IMR-90 (cell line): Measurements from ENCODE around the gene AHCTF1. TPM values are rescaled to one million over a fixed set of nuclear protein-coding genes. Genes with fewer than 3 reads are reported as not detected.

Source experiments
- ATAC-seq: fragments of 200-7000 bp; cut with Tn5 transposase; 2 replicates; pipeline ENCODE4 v1.9.1; 2020; ENCODE audit warnings: low read depth, mild to moderate bottlenecking, moderate library complexity
- BruUV-seq: library from RNA; stranded (reverse); fragments of 400-500 nt; replicated peaks from 2 replicates; lab custom pipeline; 2021; lab: Mats Ljungman, UMichigan
- CTCF ChIA-PET: fragments of 300-600 bp; formaldehyde crosslinking; extraction: SDS; loops from one replicate; lab custom pipeline; 2021; ENCODE audit warnings: antibody characterized with exemption; lab: Yijun Ruan, JAX
- POLR2A ChIA-PET: fragments of 300-600 bp; sonication (Branson Sonifier 250); formaldehyde crosslinking; loops from one replicate; lab custom pipeline; 2022; ENCODE audit warnings: antibody characterized with exemption; ENCODE audit not compliant: unreplicated experiment; lab: Charles Lee
- DNase-seq: peaks from one replicate; pipeline ENCODE4 v3.0.0; 2013
- H2AFZ ChIP-seq: replicated peaks from 2 replicates; pipeline ENCODE3; 2013; ENCODE audit warnings: low read length, mild to moderate bottlenecking; ENCODE audit not compliant: poor library complexity
- H2AK5ac ChIP-seq: 2 replicates; pipeline ENCODE4 v1.6.1; 2013; ENCODE audit warnings: low read depth, low read length, inconsistent platforms
- H2AK9ac ChIP-seq: replicated peaks from 2 replicates; pipeline ENCODE3; 2013; ENCODE audit warnings: mild to moderate bottlenecking, low read depth, low read length, moderate library complexity; ENCODE audit not compliant: poor library complexity
- H2BK120ac ChIP-seq: 2 replicates; pipeline ENCODE4 v1.6.1; 2013; ENCODE audit warnings: low read depth, low read length, inconsistent platforms
- H2BK15ac ChIP-seq: 3 replicates; pipeline ENCODE4 v1.6.1; 2013; ENCODE audit warnings: low read depth, low read length, inconsistent platforms
- H2BK20ac ChIP-seq: 2 replicates; pipeline ENCODE4 v1.6.1; 2013; ENCODE audit warnings: low read depth, mild to moderate bottlenecking, inconsistent platforms, low read length, moderate library complexity
- H2BK5ac ChIP-seq: 2 replicates; pipeline ENCODE4 v1.6.1; 2013; ENCODE audit warnings: mild to moderate bottlenecking, low read depth, low read length, inconsistent platforms; ENCODE audit not compliant: poor library complexity, severe bottlenecking
- H3K14ac ChIP-seq: replicated peaks from 2 replicates; pipeline ENCODE4 v1.6.1; 2013; ENCODE audit warnings: low read depth, low read length, inconsistent platforms
- H3K18ac ChIP-seq: 2 replicates; pipeline ENCODE4 v1.6.1; 2013; ENCODE audit warnings: low read depth, low read length, control low read depth
- H3K23ac ChIP-seq: 2 replicates; pipeline ENCODE4 v1.6.1; 2013; ENCODE audit warnings: low read depth, low read length, inconsistent platforms
- H3K27ac ChIP-seq: 2 replicates; pipeline ENCODE4 v1.5.1; 2013; ENCODE audit warnings: mild to moderate bottlenecking, control low read depth, low read length; ENCODE audit not compliant: insufficient read depth
- H3K27me3 ChIP-seq: 2 replicates; pipeline ENCODE4 v1.6.1; 2013; ENCODE audit warnings: low read length; ENCODE audit not compliant: control insufficient read depth, insufficient read depth
- H3K36me3 ChIP-seq: 2 replicates; pipeline ENCODE4 v1.6.1; 2013; ENCODE audit warnings: low read length, mixed read lengths; ENCODE audit not compliant: control insufficient read depth, insufficient read depth
- H3K4ac ChIP-seq: 2 replicates; pipeline ENCODE4 v1.6.1; 2013; ENCODE audit warnings: low read depth, low read length, inconsistent platforms
- H3K4me1 ChIP-seq: 2 replicates; pipeline ENCODE4 v1.6.1; 2013; ENCODE audit warnings: low read length, mixed read lengths; ENCODE audit not compliant: control insufficient read depth, insufficient read depth
- H3K4me2 ChIP-seq: 2 replicates; pipeline ENCODE4 v1.6.1; 2013; ENCODE audit warnings: low read depth, mild to moderate bottlenecking, control low read depth, low read length, moderate library complexity
- H3K4me3 ChIP-seq: 2 replicates; pipeline ENCODE4 v1.5.1; 2013; ENCODE audit warnings: low read depth, mild to moderate bottlenecking, control low read depth, low read length, moderate library complexity; ENCODE audit not compliant: insufficient read depth
- H3K56ac ChIP-seq: 2 replicates; pipeline ENCODE4 v1.6.1; 2013; ENCODE audit warnings: low read length, inconsistent platforms; ENCODE audit not compliant: insufficient read depth; ENCODE audit errors: extremely low read depth
- H3K79me1 ChIP-seq, 2 experiments: 2 replicates each; pipeline ENCODE4 v1.6.1; 2013; ENCODE audit warnings: low read length in 2 of 2, inconsistent platforms in 1 of 2, low read depth in 1 of 2
- H3K9ac ChIP-seq: 2 replicates; pipeline ENCODE4 v1.6.1; 2013; ENCODE audit warnings: low read depth, low read length, control low read depth
- H3K9me1 ChIP-seq: 2 replicates; pipeline ENCODE4 v1.6.1; 2013; ENCODE audit warnings: low read length, inconsistent platforms; ENCODE audit not compliant: insufficient read depth
- H3K9me3 ChIP-seq: 2 replicates; pipeline ENCODE4 v1.6.1; 2013; ENCODE audit warnings: low read length; ENCODE audit not compliant: control insufficient read depth, insufficient read depth
- H4K20me1 ChIP-seq: 2 replicates; pipeline ENCODE4 v1.6.1; 2013; ENCODE audit warnings: low read length, inconsistent platforms; ENCODE audit not compliant: insufficient read depth
- H4K5ac ChIP-seq: 2 replicates; pipeline ENCODE4 v1.6.1; 2013; ENCODE audit warnings: mild to moderate bottlenecking, low read depth, low read length, control low read depth
- H4K8ac ChIP-seq, 2 experiments: 2 replicates each; pipeline ENCODE4 v1.6.1; 2013; ENCODE audit warnings: low read depth in 2 of 2, low read length in 2 of 2, control low read depth in 1 of 2, inconsistent platforms in 1 of 2
- H4K91ac ChIP-seq: 2 replicates; pipeline ENCODE4 v1.6.1; 2013; ENCODE audit warnings: low read depth, low read length, inconsistent platforms; ENCODE audit not compliant: insufficient read depth
- BHLHE40 ChIP-seq: fragments of 150-350 bp; IDR thresholded peaks from 2 replicates; pipeline ENCODE4 v1.6.1; 2016; ENCODE audit warnings: mild to moderate bottlenecking, low read depth, low read length
- CEBPB ChIP-seq: IDR thresholded peaks from 2 replicates; pipeline ENCODE4 v1.6.1; 2012; ENCODE audit warnings: low read depth, low read length, improper control_type of control experiment
- CHD1 ChIP-seq: IDR thresholded peaks from 2 replicates; pipeline ENCODE4 v1.6.1; 2012; ENCODE audit warnings: low read depth, low read length, improper control_type of control experiment
- FOS ChIP-seq: fragments of 150-350 bp; IDR thresholded peaks from 2 replicates; pipeline ENCODE4 v1.6.1; 2016; ENCODE audit warnings: low read depth, low read length
- MAFK ChIP-seq: IDR thresholded peaks from 2 replicates; pipeline ENCODE4 v1.6.1; 2012; ENCODE audit warnings: low read depth, low read length, improper control_type of control experiment
- MAZ ChIP-seq: IDR thresholded peaks from 2 replicates; pipeline ENCODE4 v1.6.1; 2012; ENCODE audit warnings: low read depth, mild to moderate bottlenecking, low read length, improper control_type of control experiment, moderate library complexity, borderline replicate concordance
- MXI1 ChIP-seq: IDR thresholded peaks from 2 replicates; pipeline ENCODE4 v1.6.1; 2012; ENCODE audit warnings: low read depth, mild to moderate bottlenecking, low read length, moderate library complexity, borderline replicate concordance
- NFE2L2 ChIP-seq: fragments of 150-350 bp; IDR thresholded peaks from 2 replicates; pipeline ENCODE4 v1.6.1; 2016; ENCODE audit warnings: low read depth, mild to moderate bottlenecking, low read length
- POLR2A ChIP-seq: IDR thresholded peaks from 2 replicates; pipeline ENCODE4 v1.6.1; 2012; ENCODE audit warnings: mild to moderate bottlenecking, low read depth, low read length
- RAD21 ChIP-seq: IDR thresholded peaks from 2 replicates; pipeline ENCODE4 v1.6.1; 2012; ENCODE audit warnings: low read length, improper control_type of control experiment
- RCOR1 ChIP-seq: IDR thresholded peaks from 2 replicates; pipeline ENCODE4 v1.6.1; 2012; ENCODE audit warnings: mild to moderate bottlenecking, low read length, improper control_type of control experiment; ENCODE audit not compliant: insufficient replicate concordance
- RFX5 ChIP-seq: IDR thresholded peaks from 2 replicates; pipeline ENCODE4 v1.8.0; 2012; ENCODE audit warnings: low read depth, mild to moderate bottlenecking, low read length, moderate library complexity
- SMC3 ChIP-seq: fragments of 150-350 bp; IDR thresholded peaks from 2 replicates; pipeline ENCODE4 v1.6.1; 2016; ENCODE audit warnings: low read depth, mild to moderate bottlenecking, antibody characterized with exemption, low read length, moderate library complexity
- WGBS, 2 experiments: methylation state at CpG; one replicate each; pipeline versions ENCODE4 v1.1.5 to v1.1.7; 2013; ENCODE audit warnings: missing lambda C conversion rate in 2 of 2; ENCODE audit not compliant: insufficient read length in 1 of 2; ENCODE audit errors: extremely low coverage in 2 of 2; 5-methylcytosine and 5-hydroxymethylcytosine counted together
- dilution Hi-C: fragments of 300-500 bp; cut with HindIII; formaldehyde crosslinking; loops from one replicate; pipeline ENCODE4 v1.14.3; 2018; ENCODE audit warnings: low sequenced_read_pairs; ENCODE audit not compliant: unreplicated experiment
- in situ Hi-C: fragments of 300-500 bp; cut with MboI; formaldehyde crosslinking; loops from 3 replicates; pipeline ENCODE4 v1.14.3; 2019; ENCODE audit warnings: low sequenced_read_pairs, inconsistent platforms, mixed read lengths
- intact Hi-C: fragments of 100-400 bp; cut with micrococcal nuclease; formaldehyde crosslinking; loops from 2 replicates; pipeline ENCODE4 v1.10.0; 2022
- polyA plus RNA-seq, 3 experiments: library from polyadenylated mRNA; depleted of rRNA; stranded (reverse); fragments of >200 nt; gene quantifications; 2 replicates each; pipeline ENCODE4 v1.2.3, GENCODE V29; 2012; ENCODE audit warnings: low replicate concordance in 1 of 3
- total RNA-seq: library from RNA; depleted of rRNA; stranded (reverse); fragments of >200 nt; gene quantifications from 2 replicates; pipeline ENCODE4 v1.2.3, GENCODE V29; 2012
- TF ChIP-seq, protein P1 (sequence below): fragments of 150-350 bp; IDR thresholded peaks from 2 replicates; pipeline ENCODE4 v1.6.1; 2016; ENCODE audit warnings: low read depth, mild to moderate bottlenecking, low read length, moderate library complexity, borderline replicate concordance
- TF ChIP-seq, protein P2 (sequence below): conservative IDR thresholded peaks from 2 replicates; pipeline ENCODE4 v1.5.1; 2012; ENCODE audit warnings: mild to moderate bottlenecking, low read depth, low read length, improper control_type of control experiment
- TF ChIP-seq, protein P3 (sequence below): fragments of 150-350 bp; IDR thresholded peaks from 2 replicates; pipeline ENCODE4 v1.6.1; 2017; ENCODE audit warnings: mild to moderate bottlenecking, antibody characterized with exemption, low read length, low read depth

Gene AHCTF1
- total and polyA plus RNA-seq, 2 of the 4 experiments (the other 2 are of a cell fraction): 8.9 to 29.0 TPM

DNA sequence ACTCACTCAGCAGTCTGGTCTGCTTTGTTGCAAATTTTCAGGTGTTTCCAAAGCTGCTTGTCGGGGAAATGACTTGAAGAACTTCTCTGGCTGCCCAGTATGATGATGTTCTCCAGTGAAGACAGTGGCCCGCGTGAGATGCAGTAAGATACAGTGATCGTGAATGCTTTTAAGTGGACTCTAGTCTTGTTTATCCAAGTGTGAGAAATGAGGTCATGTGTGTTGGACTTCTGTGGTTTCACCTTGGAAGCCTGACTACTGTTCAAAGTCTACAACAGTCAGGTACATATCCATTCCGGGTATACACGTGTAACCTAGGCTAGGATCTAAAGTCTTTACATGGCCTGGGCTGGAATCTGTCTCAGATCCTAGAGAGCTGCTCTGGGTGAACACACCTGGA, 47.0 kb upstream of the AHCTF1 start:
- TF ChIP-seq MAZ (no peak), MAFK (no peak), RFX5 (no peak), CHD1 (no peak), POLR2A (no peak), FOS (no peak), NFE2L2 (no peak), MXI1 (no peak), RCOR1 (no peak), CEBPB (no peak), BHLHE40 (no peak), RAD21 (no peak), SMC3 (no peak)
- TF ChIP-seq, protein P1, sequence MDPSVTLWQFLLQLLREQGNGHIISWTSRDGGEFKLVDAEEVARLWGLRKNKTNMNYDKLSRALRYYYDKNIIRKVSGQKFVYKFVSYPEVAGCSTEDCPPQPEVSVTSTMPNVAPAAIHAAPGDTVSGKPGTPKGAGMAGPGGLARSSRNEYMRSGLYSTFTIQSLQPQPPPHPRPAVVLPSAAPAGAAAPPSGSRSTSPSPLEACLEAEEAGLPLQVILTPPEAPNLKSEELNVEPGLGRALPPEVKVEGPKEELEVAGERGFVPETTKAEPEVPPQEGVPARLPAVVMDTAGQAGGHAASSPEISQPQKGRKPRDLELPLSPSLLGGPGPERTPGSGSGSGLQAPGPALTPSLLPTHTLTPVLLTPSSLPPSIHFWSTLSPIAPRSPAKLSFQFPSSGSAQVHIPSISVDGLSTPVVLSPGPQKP: no peak
- TF ChIP-seq, protein P2, sequence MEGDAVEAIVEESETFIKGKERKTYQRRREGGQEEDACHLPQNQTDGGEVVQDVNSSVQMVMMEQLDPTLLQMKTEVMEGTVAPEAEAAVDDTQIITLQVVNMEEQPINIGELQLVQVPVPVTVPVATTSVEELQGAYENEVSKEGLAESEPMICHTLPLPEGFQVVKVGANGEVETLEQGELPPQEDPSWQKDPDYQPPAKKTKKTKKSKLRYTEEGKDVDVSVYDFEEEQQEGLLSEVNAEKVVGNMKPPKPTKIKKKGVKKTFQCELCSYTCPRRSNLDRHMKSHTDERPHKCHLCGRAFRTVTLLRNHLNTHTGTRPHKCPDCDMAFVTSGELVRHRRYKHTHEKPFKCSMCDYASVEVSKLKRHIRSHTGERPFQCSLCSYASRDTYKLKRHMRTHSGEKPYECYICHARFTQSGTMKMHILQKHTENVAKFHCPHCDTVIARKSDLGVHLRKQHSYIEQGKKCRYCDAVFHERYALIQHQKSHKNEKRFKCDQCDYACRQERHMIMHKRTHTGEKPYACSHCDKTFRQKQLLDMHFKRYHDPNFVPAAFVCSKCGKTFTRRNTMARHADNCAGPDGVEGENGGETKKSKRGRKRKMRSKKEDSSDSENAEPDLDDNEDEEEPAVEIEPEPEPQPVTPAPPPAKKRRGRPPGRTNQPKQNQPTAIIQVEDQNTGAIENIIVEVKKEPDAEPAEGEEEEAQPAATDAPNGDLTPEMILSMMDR: no peak
- TF ChIP-seq, protein P3, sequence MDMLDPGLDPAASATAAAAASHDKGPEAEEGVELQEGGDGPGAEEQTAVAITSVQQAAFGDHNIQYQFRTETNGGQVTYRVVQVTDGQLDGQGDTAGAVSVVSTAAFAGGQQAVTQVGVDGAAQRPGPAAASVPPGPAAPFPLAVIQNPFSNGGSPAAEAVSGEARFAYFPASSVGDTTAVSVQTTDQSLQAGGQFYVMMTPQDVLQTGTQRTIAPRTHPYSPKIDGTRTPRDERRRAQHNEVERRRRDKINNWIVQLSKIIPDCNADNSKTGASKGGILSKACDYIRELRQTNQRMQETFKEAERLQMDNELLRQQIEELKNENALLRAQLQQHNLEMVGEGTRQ: no peak
- CTCF ChIA-PET: no interaction called here
- Histone ChIP-seq H2BK20ac (no peak overlapping the region), H2AK5ac (no peak overlapping the region), H3K9me3 (peaks cover 30% of the 10 kb centered on the region), H3K4me2 (no peak overlapping the region), H4K8ac (no peak overlapping the region), H2BK15ac (no peak overlapping the region), H4K20me1 (no peaks in the 10 kb centered on the region), H3K27me3 (no peaks in the 10 kb centered on the region), H3K27ac (no peak overlapping the region), H3K23ac (no peak overlapping the region), H4K91ac (no peak overlapping the region), H3K56ac (no peak overlapping the region), H3K79me1 (no peaks in the 10 kb centered on the region), H2BK5ac (no peak overlapping the region), H3K4me3 (no peak overlapping the region), H4K5ac (no peak overlapping the region), H3K18ac (no peak overlapping the region), H2AK9ac (no peak overlapping the region), H3K36me3 (0 out of 2 replicates have a peak, but pooled peaks cover 1% of the 10 kb centered on the region), H3K9ac (no peak overlapping the region), H2AFZ (no peak overlapping the region), H3K9me1 (no peaks in the 10 kb centered on the region), H3K14ac (no peak overlapping the region), H2BK120ac (no peak overlapping the region), H3K4me1 (no peaks in the 10 kb centered on the region), H3K4ac (no peak overlapping the region)
- ATAC-seq (no peak), DNase-seq (no peak)
- POLR2A ChIA-PET: no interaction called here
- WGBS, 2 experiments: 95% methylated on average over 4 of the region's 6 CpGs; no CpG with 5 or more reads in 1 of the 2 experiments
- no TSS peak for BruUV-seq
- dilution Hi-C loops (no loop called here), intact Hi-C loops (no loop called here), in situ Hi-C loops (no loop called here)
